ENCODE data around the gene PLAU.
"Not testable (repeated sequence)": the region's sequence is repeated elsewhere in the genome, so short reads cannot be mapped to it uniquely, and the experiment has no call there.

- TF ChIP-seq CTCF (conservative IDR thresholded peaks at IDR 0.05; ENCODE audit: low read length); EZH2phosphoT487 (IDR thresholded peaks at IDR 0.05; ENCODE audit: borderline replicate concordance, low read depth, low read length): not testable (repeated sequence)
These were observed 15.6 kb upstream of the PLAU start for GRCh38 chr10:73895381-73895780.

All from OCI-LY7 (cell line).